GM21619 (cell line): ENCODE data around the gene ARHGAP21.

ENCODE experiments used
- ATAC-seq: cut with Tn5 transposase; IDR thresholded peaks from one replicate; pipeline ENCODE4 v1.9.1; 2021; ENCODE audit not compliant: unreplicated experiment

The ARHGAP21 gene

DNA sequence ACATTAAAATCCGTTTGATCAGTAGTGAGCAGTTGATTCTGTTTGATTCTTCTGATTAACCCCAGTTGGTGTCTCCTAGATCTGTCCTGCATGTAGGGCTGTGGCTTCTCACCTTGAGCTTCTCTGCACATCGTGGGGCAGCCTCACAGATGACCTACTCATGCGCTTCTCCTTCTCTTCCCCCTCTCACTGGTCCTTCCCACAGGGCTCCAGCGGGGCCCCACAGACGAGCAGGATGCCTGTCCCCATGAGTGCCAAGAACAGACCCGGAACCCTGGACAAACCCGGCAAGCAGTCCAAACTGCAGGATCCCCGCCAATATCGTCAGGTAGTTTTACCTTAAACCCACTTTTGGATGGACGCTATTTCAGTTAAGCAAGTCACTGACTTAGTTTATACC is 178.9 kb downstream of the ARHGAP21 start:
- no peak for ATAC-seq

DNA sequence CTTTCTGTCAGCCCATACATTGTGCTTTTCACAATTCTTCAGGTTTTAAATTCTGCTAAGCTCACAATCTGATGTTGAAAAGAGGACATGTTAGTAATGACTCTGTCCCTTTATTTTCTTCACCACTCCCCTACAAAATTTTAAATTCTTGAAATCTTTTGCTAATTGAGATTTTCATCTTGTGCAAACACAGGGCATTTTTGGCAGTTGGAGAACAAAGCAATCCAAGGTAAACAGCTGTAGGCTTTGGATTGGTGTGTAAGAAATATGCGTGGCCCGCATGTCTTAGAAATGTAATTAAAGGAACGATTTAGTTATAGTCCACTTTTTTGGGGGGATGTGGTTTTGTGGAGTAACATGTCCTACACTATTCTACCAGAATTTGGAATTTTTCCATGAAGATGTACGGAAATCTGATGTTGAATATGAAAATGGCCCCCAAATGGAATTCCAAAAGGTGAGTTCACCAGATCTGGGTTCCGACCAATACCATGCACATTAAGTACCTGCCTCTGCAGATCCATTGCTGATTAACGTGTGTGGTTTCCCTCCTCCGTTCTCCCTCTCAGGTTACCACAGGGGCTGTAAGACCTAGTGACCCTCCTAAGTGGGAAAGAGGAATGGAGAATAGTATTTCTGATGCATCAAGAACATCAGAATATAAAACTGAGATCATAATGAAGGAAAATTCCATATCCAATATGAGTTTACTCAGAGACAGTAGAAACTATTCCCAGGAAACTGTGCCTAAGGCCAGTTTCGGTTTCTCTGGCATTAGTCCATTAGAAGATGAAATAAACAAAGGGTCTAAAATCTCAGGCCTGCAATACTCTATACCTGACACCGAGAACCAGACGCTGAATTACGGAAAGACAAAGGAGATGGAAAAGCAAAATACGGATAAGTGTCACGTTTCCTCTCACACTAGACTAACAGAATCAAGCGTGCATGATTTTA is 181.1 kb downstream of the ARHGAP21 start:
- no peak for ATAC-seq

DNA sequence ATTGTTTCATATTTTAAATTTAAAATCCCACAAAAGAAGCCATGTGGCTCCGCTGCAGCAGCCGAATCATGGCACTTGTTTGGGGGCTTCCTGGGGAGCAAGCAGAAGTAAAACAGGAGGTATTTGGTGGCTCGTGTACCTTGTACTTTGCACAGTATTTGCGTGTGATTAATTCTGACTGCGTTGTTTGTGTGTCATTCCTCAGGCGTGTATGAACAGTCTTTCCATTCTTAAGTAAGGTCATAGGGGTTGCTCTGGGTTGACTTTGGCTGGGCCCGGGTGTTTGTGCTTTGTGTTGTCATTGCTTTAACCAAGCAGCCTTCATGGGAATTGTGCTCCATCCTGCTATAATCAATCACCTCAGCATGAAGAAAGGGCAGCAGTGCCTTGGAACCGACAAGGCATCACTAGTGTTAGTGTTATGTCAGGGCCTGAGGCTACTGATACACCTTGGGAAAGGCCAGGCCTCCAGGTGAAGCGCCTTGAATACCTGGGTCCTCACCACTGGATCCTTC is 182.4 kb downstream of the ARHGAP21 start:
- ATAC-seq, result no peak

DNA sequence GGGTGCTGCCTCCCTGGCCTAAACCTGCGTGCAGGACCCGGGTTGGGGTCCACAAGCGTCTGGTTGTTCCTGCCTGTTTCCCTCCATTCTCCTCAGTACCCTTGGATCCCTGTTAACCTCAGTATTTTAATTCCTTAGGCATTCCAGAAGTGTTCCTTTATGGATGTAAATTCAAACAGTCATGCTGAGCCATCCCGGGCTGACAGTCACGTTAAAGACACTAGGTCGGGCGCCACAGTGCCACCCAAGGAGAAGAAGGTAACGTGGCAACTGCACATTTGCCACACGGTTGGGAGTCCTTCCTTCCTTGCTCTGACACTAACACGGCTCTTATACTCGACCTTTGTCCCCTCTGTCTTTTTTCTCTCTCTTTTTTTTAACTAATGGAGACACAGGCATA is 187.1 kb downstream of the ARHGAP21 start:
- no peak for ATAC-seq

DNA sequence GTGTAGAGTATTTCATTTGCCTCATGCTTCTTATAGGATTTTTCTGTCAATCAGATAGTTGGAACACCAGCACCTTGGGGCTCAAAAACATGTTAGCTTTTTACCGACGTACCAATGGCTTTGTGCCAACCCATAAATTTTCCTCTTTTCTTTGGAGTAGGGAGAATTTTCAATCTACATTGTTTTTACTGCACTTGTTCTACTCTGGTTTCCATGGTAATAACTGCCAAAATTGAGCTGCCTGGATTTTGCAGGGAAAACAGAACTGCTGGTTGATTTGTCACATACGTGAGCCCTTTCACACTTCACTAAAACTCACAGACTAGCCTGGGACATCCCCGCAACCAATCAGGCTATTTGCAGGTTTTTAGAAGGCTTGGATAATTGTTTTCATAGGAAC is 189.7 kb downstream of the ARHGAP21 start:
- ATAC-seq, result no peak
